ENCODE results near the gene BCAS1. TPM values are rescaled to one million over a fixed set of nuclear protein-coding genes. Genes with fewer than 3 reads are reported as not detected.

BCAS1 gene
- total RNA-seq, 1 donor from 2014 or later: 2.4 TPM

GRCh38 chr20:54078296-54078984 lies 8.0 kb upstream of the BCAS1 start:
- no peak for DNase-seq (ENCODE audit: low spot score in 2 of 2)
- no peak for FAIRE-seq

- FAIRE-seq (no peak), DNase-seq (ENCODE audit: low spot score in 2 of 2) (no peak)
Observed at GRCh38 chr20:54076259-54076658, 5.9 kb upstream of the BCAS1 start.

- FAIRE-seq (no peak), DNase-seq (ENCODE audit: low spot score in 2 of 2) (no peak)
Observed at GRCh38 chr20:54075322-54075721, 4.9 kb upstream of the BCAS1 start.

GRCh38 chr20:54074511-54074910 lies 4.1 kb upstream of the BCAS1 start:
- no peak for DNase-seq (ENCODE audit: low spot score in 2 of 2)
- no peak for FAIRE-seq

- FAIRE-seq (no peak), DNase-seq (ENCODE audit: low spot score in 2 of 2) (no peak)
Observed at GRCh38 chr20:54073288-54073687, 2.9 kb upstream of the BCAS1 start.

GRCh38 chr20:54069501-54069971 lies 858 bp downstream of the BCAS1 start:
- FAIRE-seq: no peak
- no peak for DNase-seq (ENCODE audit: low spot score in 2 of 2)

GRCh38 chr20:54068966-54069365 lies 1.4 kb downstream of the BCAS1 start:
- DNase-seq (ENCODE audit: low spot score in 2 of 2) (no peak), FAIRE-seq (no peak)

GRCh38 chr20:54068495-54068894 lies 1.9 kb downstream of the BCAS1 start:
- FAIRE-seq: no peak
- no peak for DNase-seq (ENCODE audit: low spot score in 2 of 2)

- FAIRE-seq (no peak), DNase-seq (ENCODE audit: low spot score in 2 of 2) (no peak)
Observed at GRCh38 chr20:54067606-54068174, 2.7 kb downstream of the BCAS1 start.

GRCh38 chr20:54065601-54066038 lies 4.8 kb downstream of the BCAS1 start:
- DNase-seq (ENCODE audit: low spot score in 2 of 2): no peak
- FAIRE-seq: no peak

GRCh38 chr20:54064939-54065338 lies 5.5 kb downstream of the BCAS1 start:
- DNase-seq (ENCODE audit: low spot score in 2 of 2): no peak
- no peak for FAIRE-seq

GRCh38 chr20:54063992-54064676 lies 6.3 kb downstream of the BCAS1 start:
- no peak for FAIRE-seq

GRCh38 chr20:54063580-54063979 lies 6.8 kb downstream of the BCAS1 start:
- FAIRE-seq (no peak), DNase-seq (ENCODE audit: low spot score in 2 of 2) (no peak)

More at GRCh38 chr20:54063992-54064676, 6.3 kb downstream of the BCAS1 start:
- no peak for DNase-seq (ENCODE audit: low spot score in 2 of 2)

GRCh38 chr20:54062812-54063280 lies 7.5 kb downstream of the BCAS1 start:
- no peak for FAIRE-seq
- DNase-seq (ENCODE audit: low spot score in 2 of 2): peak; percentile 41 to 60

- DNase-seq (ENCODE audit: low spot score in 2 of 2) (no peak), FAIRE-seq (no peak)
Observed at GRCh38 chr20:54061101-54061881, 9.1 kb downstream of the BCAS1 start.

- FAIRE-seq (no peak), DNase-seq (ENCODE audit: low spot score in 2 of 2) (no peak)
Observed at GRCh38 chr20:54059691-54060364, 10.6 kb downstream of the BCAS1 start.

- no peak for DNase-seq (ENCODE audit: low spot score in 2 of 2)
- no peak for FAIRE-seq
Observed at GRCh38 chr20:54058420-54059139, 11.8 kb downstream of the BCAS1 start.

- FAIRE-seq (no peak), DNase-seq (ENCODE audit: low spot score in 2 of 2) (no peak)
Observed at GRCh38 chr20:54056762-54057639, 13.4 kb downstream of the BCAS1 start.
